ENCODE measurements around the gene APRT.
A peak's percentile ranks its signal among the peaks of the same experiment; 100 is the strongest.
"Not testable (repeated sequence)": the region's sequence is repeated elsewhere in the genome, so short reads cannot be mapped to it uniquely, and the experiment has no call there.

The APRT gene

DNA sequence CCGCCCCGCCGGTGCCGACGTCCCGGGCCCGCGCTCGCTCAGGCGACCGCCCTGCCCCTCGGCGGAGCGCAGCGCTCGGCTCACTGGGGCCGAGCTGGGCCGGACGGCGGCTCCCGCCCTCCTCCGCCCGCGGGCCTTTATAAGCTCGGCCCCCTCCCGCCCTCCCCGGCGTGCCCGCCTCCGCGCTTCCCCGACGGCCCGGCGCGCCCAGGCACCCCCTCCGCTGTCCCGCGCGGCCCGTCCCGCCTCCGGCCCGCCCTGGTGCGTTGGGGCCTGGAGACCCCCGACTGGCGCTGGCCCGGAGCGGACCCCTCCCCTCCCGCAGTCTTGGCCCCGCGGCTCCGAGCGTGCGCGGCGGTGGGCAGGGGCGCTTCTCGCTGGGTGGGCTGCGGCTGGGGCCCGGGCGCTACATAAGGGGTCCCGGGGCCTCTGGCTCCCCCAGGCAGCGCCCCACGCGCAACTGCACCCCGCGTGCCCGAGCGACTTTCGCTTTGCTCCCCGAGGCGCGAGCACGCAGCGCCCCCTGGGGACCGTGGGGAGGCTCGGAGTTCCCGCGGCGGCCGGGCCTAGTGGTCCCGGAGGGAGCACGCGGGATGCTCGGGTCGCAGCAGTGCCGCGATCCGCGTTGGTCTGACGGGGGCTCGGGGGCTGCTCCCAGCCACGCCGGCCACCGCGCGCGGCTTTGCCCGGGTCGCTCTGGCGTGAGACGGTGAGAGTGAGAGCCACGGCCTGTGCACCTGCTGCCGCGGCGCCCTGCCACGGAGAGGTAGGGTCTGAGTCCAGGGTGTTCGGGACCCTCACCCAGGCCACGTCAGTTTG lies 26.4 kb downstream of the APRT start, which contains the start of gene PIEZO1:
TSS of gene PIEZO1 (minus strand) at position 115 of the 819 bp plus-strand sequence. CDS start 256 bp downstream, outside the sequence.
- DNase-seq = peak; percentile 80

DNA sequence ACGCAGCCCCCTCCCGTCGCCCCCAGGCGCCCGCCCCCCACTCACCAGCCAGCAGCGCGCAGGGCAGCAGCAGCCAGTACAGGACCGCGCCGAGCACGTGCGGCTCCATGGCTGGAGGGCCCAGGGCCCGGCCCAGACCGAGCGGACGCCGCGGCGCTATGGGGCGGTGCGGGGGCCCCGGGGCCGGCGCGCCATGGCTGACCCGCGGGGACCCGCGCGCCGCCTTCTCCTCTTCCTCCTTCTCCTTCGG lies 26.9 kb downstream of the APRT start:
- no peak for DNase-seq

DNA sequence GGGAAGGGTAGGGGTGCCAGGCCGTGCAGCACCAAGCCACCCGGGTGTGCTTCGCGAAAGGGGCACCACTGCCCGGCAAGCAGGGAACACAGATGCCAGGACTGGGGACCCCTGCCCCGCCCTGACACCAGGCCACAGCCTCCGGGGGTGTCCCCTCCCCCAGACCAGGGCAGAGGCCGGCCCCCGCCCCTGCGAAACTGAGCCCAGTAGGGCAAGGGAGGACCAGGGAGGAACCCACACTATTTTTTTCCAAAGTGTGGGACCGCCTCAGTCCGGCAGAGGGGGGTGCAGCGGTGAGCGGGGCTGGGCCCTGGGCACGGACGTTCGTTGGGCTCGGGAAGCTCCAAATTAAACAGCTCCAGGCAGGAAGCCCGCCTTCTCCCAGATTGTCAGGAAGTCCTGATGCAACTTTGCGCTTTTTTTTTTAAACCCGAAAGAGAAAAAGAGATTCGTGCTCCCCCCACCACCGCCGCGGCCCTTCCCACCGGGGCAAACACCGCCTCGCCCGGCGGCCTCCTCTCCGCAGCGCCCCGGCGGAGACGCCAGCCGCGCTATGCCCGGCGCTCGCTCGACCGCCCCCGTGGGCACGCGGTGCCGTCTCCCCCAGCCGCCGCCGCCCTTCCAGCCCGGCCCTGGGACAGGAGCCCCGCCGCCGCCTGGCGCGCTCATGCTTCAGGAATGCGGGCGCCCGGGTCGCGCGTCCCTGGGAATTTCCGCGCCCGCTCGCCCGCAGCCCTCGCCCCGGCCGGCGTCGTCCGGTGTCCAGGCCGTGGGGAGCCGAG lies 27.5 kb downstream of the APRT start:
- peak; percentile 30 for DNase-seq

DNA sequence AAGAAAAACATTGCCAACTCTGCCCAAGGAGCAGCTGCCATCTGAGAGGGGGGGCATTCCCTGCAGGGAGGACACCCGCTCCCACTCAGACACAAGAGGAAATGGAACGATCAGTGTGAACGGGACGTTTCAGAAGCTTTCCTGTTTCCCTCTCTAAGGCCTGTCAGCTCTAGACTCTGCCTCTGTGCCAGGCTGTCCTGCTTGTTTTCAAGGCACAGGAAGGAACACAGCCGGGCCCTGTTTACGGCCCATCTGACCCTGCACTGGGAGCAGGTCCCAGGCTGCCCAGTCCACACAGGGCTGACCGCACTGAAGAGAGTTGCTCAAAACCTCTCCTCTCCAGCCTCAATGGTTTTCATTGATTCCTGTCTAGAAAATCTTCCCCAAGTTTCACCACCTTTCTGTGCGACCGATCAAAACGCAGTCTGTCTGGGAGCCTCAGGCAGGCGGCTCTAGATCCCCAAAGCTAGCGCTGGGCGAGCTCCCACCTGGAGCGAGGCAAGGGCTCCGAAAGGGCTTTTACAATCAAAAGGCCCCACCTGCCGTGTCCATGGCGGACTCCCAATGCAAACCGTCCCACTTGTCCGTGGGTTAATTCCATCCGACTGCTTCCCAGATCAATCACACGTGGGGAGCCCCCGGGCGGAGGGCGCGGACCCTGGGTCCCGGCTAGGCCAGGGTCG lies 28.2 kb downstream of the APRT start:
- DNase-seq = no peak

DNA sequence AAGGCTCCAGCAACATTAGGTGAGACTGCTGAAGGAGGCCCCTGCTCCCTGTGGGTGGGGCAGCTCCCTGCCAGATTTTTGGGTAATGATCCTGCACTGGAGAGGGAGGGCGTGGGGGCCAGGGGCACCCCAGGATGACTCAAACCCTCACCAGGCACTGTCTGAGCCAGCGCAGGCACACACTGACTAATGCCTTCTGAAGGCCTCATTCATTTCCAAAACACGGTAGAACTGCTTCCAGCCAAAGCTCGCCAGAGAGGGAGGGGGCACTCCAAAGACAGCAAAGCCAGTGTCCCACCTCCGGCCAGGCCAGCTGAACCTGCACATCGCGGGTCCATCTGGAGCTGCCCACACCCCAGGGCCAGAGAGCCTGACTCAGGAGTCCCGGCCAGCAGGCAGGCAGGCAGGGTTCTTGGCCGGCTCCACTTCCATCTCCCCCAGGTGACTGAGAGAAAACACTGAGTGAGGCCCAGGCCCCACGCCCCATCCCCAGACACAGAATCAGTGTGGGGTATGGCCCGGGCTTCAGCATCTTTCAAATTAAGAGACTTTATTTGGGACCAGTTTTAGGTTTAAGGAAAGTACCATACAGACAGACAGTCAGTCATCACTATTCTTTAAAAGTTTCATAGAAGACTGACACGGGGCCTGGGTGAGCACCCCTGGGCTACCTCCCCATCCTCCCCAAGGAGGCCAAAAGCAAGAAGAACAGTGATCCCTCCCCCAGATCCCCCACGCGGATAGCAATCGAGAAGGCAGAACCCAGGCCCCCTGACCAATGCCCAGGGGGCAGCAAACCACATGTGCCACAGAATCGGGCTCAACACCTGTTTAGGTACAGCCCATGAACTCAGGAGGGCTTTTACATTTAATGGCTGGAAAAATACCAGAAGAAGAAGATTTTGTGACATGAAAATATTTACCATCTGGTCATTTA lies 29.0 kb downstream of the APRT start:
- DNase-seq = peak; percentile 28

DNA sequence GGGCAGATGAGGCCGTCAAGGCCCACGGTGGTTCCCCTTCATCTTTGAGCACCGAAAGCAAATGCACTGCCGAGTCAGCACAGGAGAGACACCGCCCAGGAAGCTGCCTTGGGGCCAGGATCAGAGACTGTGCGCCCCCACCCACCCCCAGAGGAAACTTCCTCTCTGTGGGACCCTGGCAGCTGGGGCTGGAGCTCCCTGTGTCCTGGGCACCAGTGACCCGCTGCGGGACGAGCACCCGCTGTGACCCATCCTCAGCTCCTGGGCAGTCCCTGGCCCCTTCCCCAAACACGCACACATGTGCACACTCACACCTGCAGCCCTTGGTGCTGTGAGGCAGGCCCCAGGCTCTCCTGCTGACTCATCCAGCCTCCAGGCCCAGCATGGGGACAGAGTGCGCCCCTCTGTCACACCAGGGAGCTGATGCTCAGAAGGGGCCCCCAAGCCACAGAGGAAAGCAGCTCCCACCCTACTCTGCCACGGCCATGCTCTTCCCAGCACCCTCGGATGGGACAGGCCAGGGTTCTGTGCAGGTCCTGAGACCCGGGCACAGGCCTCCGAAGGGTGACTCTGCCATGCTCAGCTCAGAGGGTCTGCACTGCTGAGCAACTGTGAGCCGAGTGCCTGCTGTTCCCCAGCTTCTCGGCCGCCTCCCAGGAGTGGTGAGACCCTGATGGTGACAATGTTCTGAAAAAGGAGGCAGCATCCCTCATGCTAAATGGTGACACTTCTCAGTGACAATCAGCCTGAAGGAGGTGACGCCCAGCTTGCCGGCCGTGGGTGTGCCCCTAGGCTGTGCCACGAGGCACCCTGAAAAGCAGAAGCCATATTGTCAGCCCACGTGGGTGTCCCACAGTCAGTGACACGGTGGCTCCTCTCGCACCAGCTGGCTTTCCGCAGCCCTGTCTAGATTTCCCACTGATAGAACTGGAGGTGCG lies 30.3 kb downstream of the APRT start:
- peak; percentile 69 for DNase-seq

DNA sequence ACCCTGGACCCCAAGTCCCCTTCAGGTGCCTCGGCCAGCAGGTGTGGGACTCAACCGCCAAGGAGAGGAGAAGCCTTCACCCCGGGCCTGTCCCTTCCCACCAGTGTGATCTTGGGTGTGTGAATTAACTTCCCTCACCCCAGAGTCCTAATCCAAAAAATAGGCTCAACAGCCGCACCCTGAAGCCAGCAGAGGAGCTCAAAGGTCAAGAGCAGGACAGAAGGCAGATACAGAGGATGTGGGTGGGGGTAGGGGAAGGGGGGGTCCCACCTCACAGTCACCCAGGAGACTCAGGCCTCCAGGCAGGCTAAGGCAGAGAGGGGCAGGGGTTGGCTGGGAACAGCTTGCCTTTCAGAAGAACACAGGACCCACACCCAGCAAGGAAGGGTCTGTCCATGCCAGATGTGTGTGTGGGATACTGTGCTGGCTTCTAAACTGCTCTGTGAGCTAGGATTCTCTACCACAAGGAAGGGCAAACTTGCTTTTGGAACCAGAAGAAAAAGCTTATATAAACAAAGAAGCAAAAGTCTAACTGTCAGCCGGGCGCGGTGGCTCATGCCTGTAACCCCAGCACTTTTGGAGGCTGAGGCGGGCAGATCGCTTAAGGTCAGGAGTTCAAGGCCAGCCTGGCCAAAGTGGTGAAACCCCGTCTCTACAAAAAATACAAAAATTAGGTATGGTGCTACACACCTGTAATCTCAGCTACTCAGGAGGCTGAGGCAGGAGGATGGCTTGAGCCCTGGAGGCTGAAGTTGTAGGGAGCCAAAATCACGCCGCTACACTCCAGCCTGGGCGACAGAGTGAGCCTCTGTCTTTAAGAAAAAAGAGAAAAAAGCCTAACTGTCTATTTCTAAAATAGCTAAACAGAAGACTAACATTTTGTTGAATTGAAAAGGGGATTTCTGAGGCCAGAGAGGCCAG lies 31.3 kb downstream of the APRT start:
- no peak for DNase-seq

DNA sequence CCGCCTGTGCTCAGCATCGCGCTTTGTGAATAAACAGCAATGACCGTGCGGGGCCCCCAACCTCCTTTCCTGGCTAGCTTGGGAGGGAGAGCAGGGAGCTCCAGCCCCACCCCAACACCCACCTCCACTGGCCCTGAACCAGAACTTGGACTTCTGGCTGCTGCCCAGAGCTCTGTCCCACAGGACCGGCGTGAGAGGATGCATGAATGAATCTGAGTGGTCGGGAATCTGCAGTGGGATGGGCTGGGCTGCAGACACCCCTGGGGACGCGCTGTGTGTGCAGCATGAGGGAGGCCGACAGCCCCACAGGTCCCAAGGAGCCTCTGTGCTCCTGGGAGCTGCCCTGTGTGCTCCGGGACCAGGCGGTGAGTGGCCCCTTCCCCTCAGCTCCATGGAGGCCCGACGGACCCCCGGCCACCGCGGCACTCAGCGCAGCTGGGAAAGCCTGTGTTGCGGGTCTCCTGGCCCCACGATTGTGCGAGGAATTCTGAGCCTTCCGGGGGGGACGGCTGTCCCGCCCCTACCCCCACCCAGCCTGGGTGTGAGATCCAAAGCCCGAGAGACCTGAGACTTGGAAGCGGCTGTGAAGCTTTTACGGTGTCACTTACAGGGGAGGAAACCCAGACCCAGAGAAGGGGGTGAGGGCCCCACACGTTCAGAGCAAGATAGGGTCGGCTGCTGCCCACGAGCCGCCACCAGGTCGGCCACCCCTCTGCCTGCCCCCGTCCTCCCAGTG lies 32.2 kb downstream of the APRT start:
- no peak for DNase-seq

DNA sequence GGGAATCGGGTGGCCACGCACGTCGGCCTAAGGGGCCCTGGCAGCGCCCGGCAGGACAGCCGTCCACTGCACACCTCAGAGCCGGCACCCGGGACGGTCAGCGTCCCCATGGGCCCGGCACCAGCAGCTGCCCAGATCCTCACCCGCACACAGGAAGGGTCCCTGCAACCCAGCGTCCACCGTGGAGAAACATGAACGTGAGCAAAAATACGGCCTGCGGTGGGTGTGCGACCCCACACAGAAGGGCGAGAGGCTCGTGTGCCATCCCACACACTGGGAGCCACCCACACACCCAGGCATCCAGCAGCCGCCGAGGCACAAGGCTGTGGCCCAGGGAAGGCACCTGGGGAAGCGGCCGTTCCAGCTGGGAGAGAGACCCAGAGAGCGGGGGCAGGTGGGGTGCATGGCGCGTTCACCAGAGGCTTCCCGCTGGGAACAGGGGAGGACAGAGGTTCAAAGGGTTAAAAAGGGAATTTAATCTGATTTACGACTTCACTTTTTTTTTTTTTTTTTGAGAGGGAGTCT lies 33.1 kb downstream of the APRT start:
- no peak for DNase-seq

DNA sequence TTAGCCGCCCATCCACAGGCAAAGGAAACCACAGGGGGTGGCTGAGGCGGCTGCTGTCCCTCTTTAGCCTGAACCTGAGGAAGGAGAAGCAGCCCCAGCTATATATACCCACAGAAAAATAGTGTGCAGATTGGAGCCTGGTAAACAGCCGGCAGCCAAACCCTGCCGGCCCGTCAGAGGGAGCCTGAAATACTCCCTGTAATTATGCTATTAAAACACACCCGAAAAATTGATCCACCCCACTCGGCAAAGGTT lies 33.5 kb downstream of the APRT start:
- no peak for DNase-seq

DNA sequence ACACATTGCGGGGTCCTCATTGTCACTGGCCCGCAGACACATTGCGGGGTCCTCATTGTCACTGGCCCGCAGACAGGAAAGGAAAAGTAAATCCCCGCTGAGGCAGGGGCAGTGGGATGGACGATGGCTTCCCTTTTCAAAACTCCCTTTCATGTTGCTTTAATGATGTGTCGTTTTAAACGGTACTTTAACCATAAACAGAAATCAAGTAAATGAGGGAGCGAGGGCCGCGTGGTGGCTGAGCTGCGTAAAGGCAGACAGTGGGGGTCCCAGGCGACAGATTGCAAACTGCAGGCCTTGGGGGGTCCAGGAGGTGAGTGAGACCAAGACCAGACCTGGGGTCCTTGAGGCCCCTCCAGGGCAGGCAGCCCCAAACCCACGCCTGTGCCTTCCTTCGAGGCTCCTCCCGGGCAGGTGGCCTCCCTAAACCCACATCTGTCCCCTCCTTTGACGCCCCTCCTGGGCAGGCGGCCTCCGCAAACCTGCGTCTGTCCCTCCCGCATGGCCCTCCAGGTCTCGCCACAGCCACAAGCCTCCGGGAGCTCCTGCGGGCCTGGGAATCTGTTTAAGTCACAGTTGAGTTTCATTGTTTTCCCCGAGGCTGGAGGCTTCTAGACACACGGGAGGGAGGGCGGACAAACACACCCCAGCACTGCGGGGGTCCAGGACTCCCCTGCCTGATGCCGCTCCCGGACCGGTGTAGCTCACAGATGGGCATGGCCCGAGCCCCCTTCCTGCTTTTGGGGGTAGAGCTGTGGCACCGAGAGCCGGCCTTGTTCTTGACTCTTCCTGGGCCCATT lies 34.1 kb downstream of the APRT start:
- no peak for DNase-seq

DNA sequence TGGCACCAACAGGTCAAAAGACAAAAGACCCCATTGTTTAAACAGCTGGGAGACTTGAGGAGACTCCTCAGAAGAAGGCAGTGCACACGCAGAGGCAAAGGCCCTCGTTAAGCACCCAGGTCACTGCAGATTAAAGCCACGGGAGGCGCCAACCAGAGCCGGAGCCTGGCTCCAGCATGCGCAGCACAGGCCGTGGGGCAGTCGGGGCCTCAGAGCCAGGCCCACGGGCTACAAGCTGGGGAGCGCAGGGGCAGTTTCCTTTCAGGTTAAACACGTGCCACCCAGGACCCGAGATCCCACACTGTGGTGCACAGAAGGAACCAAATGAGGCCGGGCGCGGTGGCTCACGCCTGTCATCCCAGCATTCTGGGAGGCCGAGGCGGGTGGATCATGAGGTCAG lies 35.9 kb downstream of the APRT start:
- no peak for DNase-seq

DNA sequence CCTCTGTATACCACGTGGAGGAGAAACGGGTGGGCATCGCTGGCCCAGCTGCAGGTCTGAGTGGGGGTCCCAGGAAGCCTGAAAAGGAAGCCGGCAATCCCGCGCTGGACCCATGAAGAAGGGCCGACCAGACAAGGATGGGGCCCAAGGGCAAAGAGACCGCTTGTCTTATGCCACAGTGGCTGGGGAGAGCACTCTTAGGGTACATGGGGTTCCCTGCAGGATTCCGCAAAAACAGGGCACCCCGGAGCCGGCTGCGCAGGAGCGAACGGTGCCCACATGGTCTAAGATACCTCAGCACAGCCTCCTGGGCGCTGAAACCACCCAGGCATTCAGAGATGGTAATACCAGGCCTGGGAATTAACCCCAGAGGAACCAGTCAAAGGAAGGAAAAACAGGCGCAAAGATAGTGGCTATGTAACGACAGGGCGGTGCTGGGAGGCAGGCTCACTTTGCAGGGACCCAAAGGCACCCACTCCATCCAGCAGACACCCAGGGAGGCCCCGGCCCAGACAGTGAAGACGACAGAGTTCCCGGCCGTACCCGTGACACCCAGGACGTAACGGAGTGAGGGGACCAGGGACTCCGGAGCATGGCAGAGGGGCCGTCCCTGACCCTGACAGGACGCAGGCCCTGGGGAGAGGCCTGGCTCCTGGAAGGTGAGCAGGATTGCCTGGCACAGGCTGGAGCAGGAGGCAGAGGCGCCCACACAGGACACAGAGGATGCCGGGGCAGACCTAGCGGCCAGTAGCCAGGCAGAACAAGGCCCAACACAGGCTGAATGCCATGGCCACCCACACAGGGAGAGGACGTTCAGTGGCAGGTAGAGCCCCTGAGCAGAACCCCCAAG lies 37.0 kb downstream of the APRT start:
- DNase-seq = no peak

DNA sequence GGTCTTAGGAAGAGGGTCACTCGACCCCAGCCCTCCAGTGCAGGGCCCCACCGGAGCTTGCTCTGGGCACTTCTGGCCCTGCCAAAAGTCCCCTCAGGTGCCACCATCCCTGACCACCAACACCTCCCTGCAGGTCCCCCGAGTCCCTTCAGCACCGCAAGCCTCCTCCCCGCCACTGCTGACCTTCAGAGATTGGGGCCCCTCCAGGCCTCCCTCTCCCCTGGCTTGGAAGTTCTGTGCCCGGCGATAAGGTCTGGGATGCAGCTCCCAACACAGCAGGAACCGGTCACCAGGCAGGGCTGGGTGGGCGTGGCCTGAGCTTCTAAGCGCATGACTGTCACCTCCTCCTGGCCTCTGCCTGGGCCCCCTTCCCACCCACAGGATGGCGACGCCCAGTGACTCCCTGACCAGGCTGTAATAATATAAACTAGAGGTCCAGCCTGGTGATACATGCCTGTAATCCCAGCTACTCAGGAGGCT lies 37.9 kb downstream of the APRT start:
- peak; percentile 41 for DNase-seq

DNA sequence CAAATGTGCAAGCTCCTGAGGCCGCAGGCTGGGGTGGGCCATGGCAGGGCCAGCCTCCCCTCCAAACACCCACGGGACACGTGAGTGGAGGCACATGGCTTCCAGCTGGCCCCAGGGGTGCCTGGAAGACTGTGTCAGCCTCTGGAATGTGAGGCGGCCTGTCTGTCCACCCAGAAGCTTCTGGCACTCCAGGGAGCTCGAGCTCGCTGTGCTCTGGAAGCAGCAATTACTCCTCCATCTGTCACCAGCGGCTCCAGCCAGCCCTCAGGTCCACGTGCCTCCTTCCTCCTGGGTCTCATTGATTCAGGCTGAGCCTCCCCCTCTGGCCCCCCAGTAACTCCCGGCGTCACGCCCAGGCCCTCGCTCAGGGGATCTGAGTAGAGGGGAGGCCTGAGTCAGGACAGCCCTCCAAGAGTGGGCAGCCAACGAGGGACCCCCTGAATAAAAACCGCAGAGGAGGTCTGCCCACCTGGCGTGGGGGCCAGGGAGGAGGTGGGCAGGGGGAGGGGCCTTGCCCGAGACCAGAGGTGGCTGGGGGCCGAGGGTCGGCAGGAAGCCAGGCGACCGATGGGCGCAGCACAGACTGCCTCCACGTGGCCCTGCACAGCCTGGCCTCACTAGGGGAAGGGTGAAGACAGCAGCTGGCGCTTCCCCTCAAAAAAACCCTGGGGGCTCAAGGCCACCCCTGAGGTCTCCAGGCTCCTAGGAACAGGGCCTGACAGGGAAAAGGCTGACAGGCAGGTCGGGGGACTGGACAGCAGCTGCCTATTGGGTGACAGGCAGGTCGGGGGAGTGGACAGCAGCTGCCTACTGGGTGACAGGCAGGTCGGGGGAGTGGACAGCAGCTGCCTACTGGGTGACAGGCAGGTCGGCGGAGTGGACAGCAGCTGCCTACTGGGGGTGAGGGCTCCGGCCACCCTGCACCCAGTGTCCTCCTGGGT lies 38.6 kb downstream of the APRT start:
- no peak for DNase-seq

DNA sequence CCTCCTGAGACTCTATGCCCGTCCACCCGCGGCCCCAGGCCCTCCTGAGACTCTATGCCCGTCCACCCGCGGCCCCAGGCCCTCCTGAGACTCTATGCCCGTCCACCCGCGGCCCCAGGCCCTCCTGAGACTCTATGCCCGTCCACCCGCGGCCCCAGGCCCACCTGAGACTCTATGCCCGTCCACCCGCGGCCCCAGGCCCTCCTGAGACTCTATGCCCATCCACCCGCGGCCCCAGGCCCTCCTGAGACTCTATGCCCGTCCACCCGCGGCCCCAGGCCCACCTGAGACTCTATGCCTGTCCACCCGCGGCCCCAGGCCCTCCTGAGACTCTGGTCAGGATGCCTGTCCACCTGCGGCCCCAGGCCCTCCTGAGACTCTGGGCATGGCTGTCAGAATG lies 39.9 kb downstream of the APRT start:
- not testable (repeated sequence) for DNase-seq

Measured in CD4-positive, alpha-beta T cell treated with Interferon gamma for 1 hour (primary cell).